K562 (cell line): ENCODE results near the gene CYBRD1. TPM values are rescaled to one million over a fixed set of nuclear protein-coding genes. Genes with fewer than 3 reads are reported as not detected.

ENCODE experiments used
- ARNT ChIP-seq, 2 experiments: fragments of 450-650 bp; IDR thresholded peaks; 2 replicates each; pipeline ENCODE4 v1.6.1; 2016; ENCODE audit warnings: mild to moderate bottlenecking in 1 of 2
- CC2D1A ChIP-seq: fragments of 450-650 bp; IDR thresholded peaks from 2 replicates; pipeline ENCODE4 v1.6.1; 2017; ENCODE audit warnings: mild to moderate bottlenecking
- FOXM1 ChIP-seq, 2 experiments: fragments of 450-650 bp in 1 of 2; sonication (generic) in 1 of 2; formaldehyde crosslinking in 1 of 2; IDR thresholded peaks; 2 replicates each; pipeline versions ENCODE4 v1.6.1 to v1.9.0; 2017 to 2022; ENCODE audit warnings: low read depth in 2 of 2, mild to moderate bottlenecking in 2 of 2, missing genetic modification reagents in 1 of 2, moderate library complexity in 1 of 2
- GABPA ChIP-seq: fragments of 200-800 bp; sonication (Bioruptor generic); conservative IDR thresholded peaks from 2 replicates; pipeline ENCODE4 v1.6.1; 2016; ENCODE audit warnings: low read depth, missing genetic modification characterization, missing compliant biosample characterization
- GATAD2A ChIP-seq: fragments of 450-650 bp; IDR thresholded peaks from 2 replicates; pipeline ENCODE4 v1.6.1; 2017
- SMAD4 ChIP-seq: fragments of 250-450 bp; sonication (Bioruptor Pico); conservative IDR thresholded peaks from 2 replicates; pipeline ENCODE4 v1.8.0; 2021; ENCODE audit warnings: inconsistent platforms, mild to moderate bottlenecking, moderate library complexity
- ZNF583 ChIP-seq: fragments of 250-450 bp; sonication (Bioruptor Pico); IDR thresholded peaks from 2 replicates; pipeline ENCODE4 v1.4.0; 2020
- polyA plus RNA-seq, 8 experiments: library from polyadenylated mRNA; depleted of rRNA in 4 of 8; stranded (reverse) in 5 of 8; unstranded in 3 of 8; fragments of >200 nt; fragmentation: Nextera tagmentation in 2 of 8; fragmentation: Illumina TruSeq in 1 of 8; extraction: Ambion mirVana in 2 of 8; extraction: Trizol in 1 of 8; gene quantifications; 2 replicates each; pipeline versions ENCODE4 v1.2.1 to v1.2.3, GENCODE V29; 2011 to 2014; ENCODE audit warnings: inconsistent platforms in 1 of 8, missing spikeins in 1 of 8
- total RNA-seq, 7 experiments: library from RNA; depleted of rRNA in 6 of 7; stranded (reverse); fragments of >200 nt in 6 of 7; fragmentation: Illumina TruSeq in 2 of 7; extraction: Trizol in 2 of 7; gene quantifications; 2 replicates each; pipeline versions ENCODE4 v1.2.1 to v1.2.3, GENCODE V29; 2011 to 2021; ENCODE audit warnings: low replicate concordance in 1 of 7
- TF ChIP-seq, protein P1 (sequence below), 2 experiments: fragments of 450-650 bp; formaldehyde crosslinking in 1 of 2; IDR thresholded peaks; 2 replicates each; pipeline versions ENCODE4 v1.4.0 to v1.6.1; 2014 to 2020; ENCODE audit warnings: mild to moderate bottlenecking in 2 of 2, borderline replicate concordance in 1 of 2, low read depth in 1 of 2
- TF ChIP-seq, protein P2 (sequence below): sonication (generic); formaldehyde crosslinking; IDR thresholded peaks from 2 replicates; pipeline ENCODE4 v1.8.0; 2022; ENCODE audit warnings: mild to moderate bottlenecking, low read depth, missing genetic modification reagents
- TF ChIP-seq, protein P3 (sequence below): fragments of 200-800 bp; sonication (Bioruptor generic); IDR thresholded peaks from 2 replicates; pipeline ENCODE4 v1.6.1; 2017; ENCODE audit warnings: missing genetic modification characterization, missing compliant biosample characterization
- TF ChIP-seq, protein P4 (sequence below): fragments of 450-650 bp; IDR thresholded peaks from 2 replicates; pipeline ENCODE4 v1.6.1; 2018; ENCODE audit not compliant: partially characterized antibody

CYBRD1 gene
- total and polyA plus RNA-seq, 9 of the 15 experiments (the other 6 are each of a cell fraction or from before 2014, with no cell fraction given), result 9.6 to 22.4 (median 15.6) TPM

DNA sequence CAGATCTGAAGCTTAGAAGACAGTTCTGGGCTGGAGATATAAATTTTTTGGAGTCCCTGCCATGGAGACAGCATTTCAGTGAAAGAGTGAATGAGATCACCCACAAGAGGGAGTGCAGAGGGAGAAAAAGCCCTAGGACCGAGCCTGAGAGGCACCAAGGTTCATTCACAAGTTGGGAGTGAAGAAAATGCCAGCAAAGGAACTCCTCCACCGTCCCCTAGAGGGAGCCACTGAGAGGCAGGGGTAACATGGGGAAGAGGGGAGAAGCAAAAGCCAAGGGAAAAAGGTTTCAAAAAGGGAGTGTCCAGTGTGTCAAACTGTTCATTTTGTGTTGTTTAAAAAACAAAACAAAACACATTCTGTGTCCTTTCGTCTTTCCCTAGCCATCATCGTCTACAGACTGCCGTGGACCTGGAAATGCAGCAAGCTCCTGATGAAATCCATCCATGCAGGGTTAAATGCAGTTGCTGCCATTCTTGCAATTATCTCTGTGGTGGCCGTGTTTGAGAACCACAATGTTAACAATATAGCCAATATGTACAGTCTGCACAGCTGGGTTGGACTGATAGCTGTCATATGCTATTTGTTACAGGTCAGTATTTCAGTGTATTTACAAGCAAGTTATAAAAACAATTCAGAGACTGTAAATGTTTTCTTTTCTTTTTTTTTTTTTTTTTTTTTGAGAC lies 19.1 kb downstream of the CYBRD1 start (continued):
- TF ChIP-seq, protein P1, sequence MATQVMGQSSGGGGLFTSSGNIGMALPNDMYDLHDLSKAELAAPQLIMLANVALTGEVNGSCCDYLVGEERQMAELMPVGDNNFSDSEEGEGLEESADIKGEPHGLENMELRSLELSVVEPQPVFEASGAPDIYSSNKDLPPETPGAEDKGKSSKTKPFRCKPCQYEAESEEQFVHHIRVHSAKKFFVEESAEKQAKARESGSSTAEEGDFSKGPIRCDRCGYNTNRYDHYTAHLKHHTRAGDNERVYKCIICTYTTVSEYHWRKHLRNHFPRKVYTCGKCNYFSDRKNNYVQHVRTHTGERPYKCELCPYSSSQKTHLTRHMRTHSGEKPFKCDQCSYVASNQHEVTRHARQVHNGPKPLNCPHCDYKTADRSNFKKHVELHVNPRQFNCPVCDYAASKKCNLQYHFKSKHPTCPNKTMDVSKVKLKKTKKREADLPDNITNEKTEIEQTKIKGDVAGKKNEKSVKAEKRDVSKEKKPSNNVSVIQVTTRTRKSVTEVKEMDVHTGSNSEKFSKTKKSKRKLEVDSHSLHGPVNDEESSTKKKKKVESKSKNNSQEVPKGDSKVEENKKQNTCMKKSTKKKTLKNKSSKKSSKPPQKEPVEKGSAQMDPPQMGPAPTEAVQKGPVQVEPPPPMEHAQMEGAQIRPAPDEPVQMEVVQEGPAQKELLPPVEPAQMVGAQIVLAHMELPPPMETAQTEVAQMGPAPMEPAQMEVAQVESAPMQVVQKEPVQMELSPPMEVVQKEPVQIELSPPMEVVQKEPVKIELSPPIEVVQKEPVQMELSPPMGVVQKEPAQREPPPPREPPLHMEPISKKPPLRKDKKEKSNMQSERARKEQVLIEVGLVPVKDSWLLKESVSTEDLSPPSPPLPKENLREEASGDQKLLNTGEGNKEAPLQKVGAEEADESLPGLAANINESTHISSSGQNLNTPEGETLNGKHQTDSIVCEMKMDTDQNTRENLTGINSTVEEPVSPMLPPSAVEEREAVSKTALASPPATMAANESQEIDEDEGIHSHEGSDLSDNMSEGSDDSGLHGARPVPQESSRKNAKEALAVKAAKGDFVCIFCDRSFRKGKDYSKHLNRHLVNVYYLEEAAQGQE (IDR thresholded peaks at IDR 0.05; ENCODE audit: borderline replicate concordance), result peak; percentile 31; the same call in 1 of the 2 replicates
- TF ChIP-seq, protein P1 (CRISPR knock-in tag; IDR thresholded peaks at IDR 0.05; ENCODE audit: low read depth), result no peak
- TF ChIP-seq, protein P2, sequence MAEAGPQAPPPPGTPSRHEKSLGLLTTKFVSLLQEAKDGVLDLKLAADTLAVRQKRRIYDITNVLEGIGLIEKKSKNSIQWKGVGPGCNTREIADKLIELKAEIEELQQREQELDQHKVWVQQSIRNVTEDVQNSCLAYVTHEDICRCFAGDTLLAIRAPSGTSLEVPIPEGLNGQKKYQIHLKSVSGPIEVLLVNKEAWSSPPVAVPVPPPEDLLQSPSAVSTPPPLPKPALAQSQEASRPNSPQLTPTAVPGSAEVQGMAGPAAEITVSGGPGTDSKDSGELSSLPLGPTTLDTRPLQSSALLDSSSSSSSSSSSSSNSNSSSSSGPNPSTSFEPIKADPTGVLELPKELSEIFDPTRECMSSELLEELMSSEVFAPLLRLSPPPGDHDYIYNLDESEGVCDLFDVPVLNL (CRISPR knock-in tag), result no peak
- TF ChIP-seq SMAD4 (CRISPR knock-in tag), result no peak
- TF ChIP-seq ZNF583 (CRISPR knock-in tag), result no peak
- TF ChIP-seq, protein P3, sequence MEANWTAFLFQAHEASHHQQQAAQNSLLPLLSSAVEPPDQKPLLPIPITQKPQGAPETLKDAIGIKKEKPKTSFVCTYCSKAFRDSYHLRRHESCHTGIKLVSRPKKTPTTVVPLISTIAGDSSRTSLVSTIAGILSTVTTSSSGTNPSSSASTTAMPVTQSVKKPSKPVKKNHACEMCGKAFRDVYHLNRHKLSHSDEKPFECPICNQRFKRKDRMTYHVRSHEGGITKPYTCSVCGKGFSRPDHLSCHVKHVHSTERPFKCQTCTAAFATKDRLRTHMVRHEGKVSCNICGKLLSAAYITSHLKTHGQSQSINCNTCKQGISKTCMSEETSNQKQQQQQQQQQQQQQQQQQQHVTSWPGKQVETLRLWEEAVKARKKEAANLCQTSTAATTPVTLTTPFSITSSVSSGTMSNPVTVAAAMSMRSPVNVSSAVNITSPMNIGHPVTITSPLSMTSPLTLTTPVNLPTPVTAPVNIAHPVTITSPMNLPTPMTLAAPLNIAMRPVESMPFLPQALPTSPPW (CRISPR knock-in tag), result no peak
- TF ChIP-seq CC2D1A, result peak; percentile 65; the same call in 1 of the 2 replicates
- TF ChIP-seq ARNT (IDR thresholded peaks at IDR 0.05), result 0 out of 4 replicates have a peak, but pooled peaks of 1 of the 2 experiments have one; percentile 22
- no peak for TF ChIP-seq GABPA
- TF ChIP-seq, protein P4, sequence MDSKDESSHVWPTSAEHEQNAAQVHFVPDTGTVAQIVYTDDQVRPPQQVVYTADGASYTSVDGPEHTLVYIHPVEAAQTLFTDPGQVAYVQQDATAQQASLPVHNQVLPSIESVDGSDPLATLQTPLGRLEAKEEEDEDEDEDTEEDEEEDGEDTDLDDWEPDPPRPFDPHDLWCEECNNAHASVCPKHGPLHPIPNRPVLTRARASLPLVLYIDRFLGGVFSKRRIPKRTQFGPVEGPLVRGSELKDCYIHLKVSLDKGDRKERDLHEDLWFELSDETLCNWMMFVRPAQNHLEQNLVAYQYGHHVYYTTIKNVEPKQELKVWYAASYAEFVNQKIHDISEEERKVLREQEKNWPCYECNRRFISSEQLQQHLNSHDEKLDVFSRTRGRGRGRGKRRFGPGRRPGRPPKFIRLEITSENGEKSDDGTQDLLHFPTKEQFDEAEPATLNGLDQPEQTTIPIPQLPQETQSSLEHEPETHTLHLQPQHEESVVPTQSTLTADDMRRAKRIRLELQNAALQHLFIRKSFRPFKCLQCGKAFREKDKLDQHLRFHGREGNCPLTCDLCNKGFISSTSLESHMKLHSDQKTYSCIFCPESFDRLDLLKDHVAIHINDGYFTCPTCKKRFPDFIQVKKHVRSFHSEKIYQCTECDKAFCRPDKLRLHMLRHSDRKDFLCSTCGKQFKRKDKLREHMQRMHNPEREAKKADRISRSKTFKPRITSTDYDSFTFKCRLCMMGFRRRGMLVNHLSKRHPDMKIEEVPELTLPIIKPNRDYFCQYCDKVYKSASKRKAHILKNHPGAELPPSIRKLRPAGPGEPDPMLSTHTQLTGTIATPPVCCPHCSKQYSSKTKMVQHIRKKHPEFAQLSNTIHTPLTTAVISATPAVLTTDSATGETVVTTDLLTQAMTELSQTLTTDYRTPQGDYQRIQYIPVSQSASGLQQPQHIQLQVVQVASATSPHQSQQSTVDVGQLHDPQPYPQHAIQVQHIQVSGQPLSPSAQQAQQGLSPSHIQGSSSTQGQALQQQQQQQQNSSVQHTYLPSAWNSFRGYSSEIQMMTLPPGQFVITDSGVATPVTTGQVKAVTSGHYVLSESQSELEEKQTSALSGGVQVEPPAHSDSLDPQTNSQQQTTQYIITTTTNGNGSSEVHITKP, result no peak
- TF ChIP-seq FOXM1 (IDR thresholded peaks at IDR 0.05; ENCODE audit: low read depth), result 0 out of 2 replicates have a peak, but pooled peaks have one; percentile 31
- TF ChIP-seq FOXM1 (CRISPR knock-in tag; IDR thresholded peaks at IDR 0.05; ENCODE audit: low read depth), result no peak
- TF ChIP-seq GATAD2A, result no peak
